Small intestine (tissue), 7 donors: ENCODE measurements around the gene ILKAP. TPM values are rescaled to one million over a fixed set of nuclear protein-coding genes. Genes with fewer than 3 reads are reported as not detected.

Source experiments
- DNase-seq, 2 donors: peaks; one replicate each; pipeline versions ENCODE4 v3.0.0 to v3.0.0-alpha.2; 2013
- FAIRE-seq: peaks from 2 replicates; lab custom pipeline; 2012; peaks lifted over from hg19 to GRCh38; lab: Jason Lieb, UNC
- H3K27ac ChIP-seq, 3 donors: one replicate each; pipeline ENCODE4 v1.5.1; 2013; ENCODE audit warnings: low read length in 2 of 3, mild to moderate bottlenecking in 2 of 3, control low read depth in 1 of 3, inconsistent platforms in 1 of 3, low read depth in 1 of 3, moderate library complexity in 1 of 3
- H3K27me3 ChIP-seq, 3 donors: one replicate each; pipeline ENCODE4 v1.6.1; 2013; ENCODE audit warnings: low read length in 3 of 3, inconsistent platforms in 1 of 3; ENCODE audit not compliant: control insufficient read depth in 3 of 3, insufficient read depth in 3 of 3
- H3K36me3 ChIP-seq, 3 donors: one replicate each; pipeline ENCODE4 v1.6.1; 2013; ENCODE audit warnings: low read length in 3 of 3, inconsistent platforms in 1 of 3, low read depth in 1 of 3, mild to moderate bottlenecking in 1 of 3, moderate library complexity in 1 of 3; ENCODE audit not compliant: control insufficient read depth in 3 of 3, insufficient read depth in 2 of 3
- H3K4me1 ChIP-seq, 3 donors: one replicate each; pipeline ENCODE4 v1.6.1; 2013; ENCODE audit warnings: low read length in 2 of 3, inconsistent platforms in 1 of 3, low read depth in 1 of 3, mild to moderate bottlenecking in 1 of 3, moderate library complexity in 1 of 3; ENCODE audit not compliant: control insufficient read depth in 3 of 3, insufficient read depth in 2 of 3
- H3K4me3 ChIP-seq, 3 donors: one replicate each; pipeline ENCODE4 v1.5.1; 2013; ENCODE audit warnings: low read length in 3 of 3, control low read depth in 1 of 3, inconsistent platforms in 1 of 3, low read depth in 1 of 3, mild to moderate bottlenecking in 1 of 3, moderate library complexity in 1 of 3
- H3K9me3 ChIP-seq, 2 donors: one replicate each; pipeline ENCODE4 v1.6.1; 2013; ENCODE audit warnings: low read depth in 1 of 2, low read length in 1 of 2; ENCODE audit not compliant: control insufficient read depth in 2 of 2, insufficient read depth in 1 of 2
- WGBS, 3 donors: extraction: QIAGEN DNeasy Blood & Tissue Kit; methylation state at CpG; one replicate each; pipeline ENCODE4 v1.1.7; 2013; 5-methylcytosine and 5-hydroxymethylcytosine counted together
- polyA plus RNA-seq, 4 donors: library from polyadenylated mRNA; stranded (reverse) in 3 of 4; unstranded in 1 of 4; fragments of 200-250 nt in 3 of 4; fragments of 120-200 nt in 1 of 4; gene quantifications; one replicate each; pipeline versions ENCODE4 v1.2.1 to v1.2.3, GENCODE V29; 2013
- donor health status: healthy with polysubstance abuse.
- donor health status: control.
- donor health status: control.
- donor health status: Bipolar disorder and iron deficiency.
- donor health status: healthy.

The ILKAP gene
- polyA plus RNA-seq, 4 donors: 37.6 to 66.0 (median 46.8) TPM

DNA sequence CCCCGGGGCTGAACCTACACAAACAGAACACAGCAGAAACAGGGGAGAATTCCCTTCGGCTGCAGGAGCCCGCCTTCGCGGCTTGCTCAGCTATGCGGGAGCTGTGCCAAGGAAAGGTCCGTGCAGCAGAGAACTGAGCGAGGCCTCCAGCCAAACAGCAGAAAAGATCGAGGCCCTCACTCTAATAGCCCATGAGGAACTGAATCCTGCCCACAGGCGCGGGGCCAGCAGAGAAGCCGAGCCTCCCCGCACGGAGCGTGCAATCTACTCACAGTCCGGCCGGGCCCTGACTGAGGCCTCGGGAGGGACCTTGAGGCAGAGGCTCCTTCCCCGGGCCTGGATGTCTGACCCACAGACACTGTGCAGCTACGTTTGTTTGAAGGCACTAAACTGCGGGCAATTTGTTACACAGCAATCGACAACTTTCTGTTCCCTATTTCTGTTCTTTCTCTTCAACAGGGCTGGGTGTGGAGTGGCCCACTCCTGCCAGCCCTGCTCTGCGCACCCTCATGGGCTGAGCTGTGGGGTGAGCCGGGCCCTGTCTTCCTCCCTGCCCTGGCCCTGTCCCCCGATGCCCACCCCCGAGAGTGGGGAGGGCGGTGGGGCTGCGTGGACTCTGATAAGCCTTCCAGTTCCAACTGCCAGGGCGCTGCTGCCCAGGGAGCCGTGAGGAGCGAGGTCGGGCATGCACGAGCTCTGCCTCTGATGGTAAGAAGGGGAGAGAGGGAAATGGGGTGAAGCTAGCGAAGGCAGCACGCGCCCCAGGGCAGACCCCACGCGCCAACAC is 22.6 kb upstream of the ILKAP start:
- WGBS, 3 donors: 84 to 87% (median 85%) methylated on average over 37 to 38 of the region's 38 CpGs
- Histone ChIP-seq H3K4me1 (peaks cover 0 to 3% (median 0%) of the 10 kb centered on the region in 3 donors), H3K27me3 (peaks cover 0 to 5% (median 0%) of the 10 kb centered on the region in 3 donors), H3K9me3 (no peaks in the 10 kb centered on the region), H3K36me3 (peaks cover 0 to 9% (median 0%) of the 10 kb centered on the region in 3 donors), H3K4me3 (no peak overlapping the region), H3K27ac (no peak overlapping the region)
- FAIRE-seq: no peak
- no peak for DNase-seq

DNA sequence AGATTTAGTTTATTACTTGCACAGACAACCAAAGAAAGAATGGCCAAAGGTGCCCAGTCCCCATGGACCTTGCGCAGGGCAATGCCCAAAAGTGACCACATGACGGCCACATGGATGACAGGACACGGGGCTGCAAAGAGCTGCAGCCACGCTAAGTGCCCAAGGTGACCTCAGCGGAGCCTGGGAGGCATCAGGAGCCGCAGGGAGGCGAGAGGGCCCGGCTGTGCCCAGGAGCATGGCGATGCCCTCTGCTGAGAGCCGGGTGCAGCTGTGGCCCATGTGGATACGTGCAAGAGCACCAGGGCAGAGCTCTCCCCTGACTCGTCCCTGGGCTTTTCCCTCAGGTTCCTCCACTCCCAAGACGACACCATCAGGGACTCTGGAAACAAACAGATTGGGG is 21.6 kb upstream of the ILKAP start:
- no peak overlapping the region for H3K27ac ChIP-seq
- WGBS, 3 donors: 88 to 93% (median 90%) methylated on average over 11 to 13 of the region's 13 CpGs
- H3K36me3 ChIP-seq: peaks cover 0 to 9% (median 0%) of the 10 kb centered on the region in 3 donors
- no peak overlapping the region for H3K4me3 ChIP-seq
- H3K4me1 ChIP-seq: no peaks in the 10 kb centered on the region
- FAIRE-seq (no peak), DNase-seq (no peak)
- H3K27me3 ChIP-seq: no peaks in the 10 kb centered on the region
- no peaks in the 10 kb centered on the region for H3K9me3 ChIP-seq

- FAIRE-seq (no peak), DNase-seq (no peak)
- H3K36me3 ChIP-seq: peaks cover 0 to 9% (median 0%) of the 10 kb centered on the region in 3 donors
- no peak overlapping the region for H3K27ac ChIP-seq
- H3K9me3 ChIP-seq: no peaks in the 10 kb centered on the region
- 91 to 95% (median 95%) methylated on average over 29 of the region's 29 CpGs for WGBS, 3 donors
- no peaks in the 10 kb centered on the region for H3K27me3 ChIP-seq
- H3K4me3 ChIP-seq: no peak overlapping the region
- no peaks in the 10 kb centered on the region for H3K4me1 ChIP-seq
Measured at GRCh38 chr2:238224356-238225035, 21.0 kb upstream of the ILKAP start.

DNA sequence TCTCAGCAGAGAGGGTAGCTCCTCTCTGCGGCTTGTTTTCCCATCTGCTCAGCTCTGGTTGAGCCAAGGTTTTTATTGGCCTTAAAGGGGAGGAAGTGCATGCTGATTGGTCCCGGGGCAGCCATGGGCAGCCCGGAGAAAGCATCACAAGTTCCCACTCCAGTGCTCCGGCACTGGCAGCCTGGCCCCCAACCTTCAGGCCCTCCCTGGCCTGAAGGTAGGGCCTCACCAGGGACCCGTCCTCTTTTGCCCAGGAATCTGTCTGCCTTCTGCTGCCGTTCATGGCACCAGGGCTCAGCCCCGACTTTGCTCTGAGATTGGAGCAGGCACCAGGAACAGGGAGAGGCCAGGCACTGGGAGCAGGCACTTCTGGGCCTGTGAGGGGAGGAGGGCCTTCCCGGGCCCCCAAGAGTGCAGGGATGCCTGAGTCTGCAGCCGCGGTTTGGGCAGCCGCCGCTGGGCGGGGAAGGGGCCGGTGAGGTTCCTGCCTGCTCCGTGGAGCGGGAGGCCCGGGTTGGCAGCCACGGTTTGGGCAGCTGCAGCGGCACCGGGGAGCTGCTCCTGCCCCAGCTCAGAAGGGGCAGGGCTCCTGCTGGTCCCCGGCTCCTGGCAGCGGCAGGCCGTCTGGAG is 17.5 kb upstream of the ILKAP start:
- H3K4me1 ChIP-seq: no peaks in the 10 kb centered on the region
- H3K27ac ChIP-seq: no peak overlapping the region
- DNase-seq: no peak
- WGBS, 3 donors: 79 to 87% (median 81%) methylated on average over 21 to 23 of the region's 23 CpGs
- H3K27me3 ChIP-seq: no peaks in the 10 kb centered on the region
- no peaks in the 10 kb centered on the region for H3K9me3 ChIP-seq
- no peak for FAIRE-seq
- peaks cover 0 to 4% (median 0%) of the 10 kb centered on the region in 3 donors for H3K36me3 ChIP-seq
- H3K4me3 ChIP-seq: no peak overlapping the region

DNA sequence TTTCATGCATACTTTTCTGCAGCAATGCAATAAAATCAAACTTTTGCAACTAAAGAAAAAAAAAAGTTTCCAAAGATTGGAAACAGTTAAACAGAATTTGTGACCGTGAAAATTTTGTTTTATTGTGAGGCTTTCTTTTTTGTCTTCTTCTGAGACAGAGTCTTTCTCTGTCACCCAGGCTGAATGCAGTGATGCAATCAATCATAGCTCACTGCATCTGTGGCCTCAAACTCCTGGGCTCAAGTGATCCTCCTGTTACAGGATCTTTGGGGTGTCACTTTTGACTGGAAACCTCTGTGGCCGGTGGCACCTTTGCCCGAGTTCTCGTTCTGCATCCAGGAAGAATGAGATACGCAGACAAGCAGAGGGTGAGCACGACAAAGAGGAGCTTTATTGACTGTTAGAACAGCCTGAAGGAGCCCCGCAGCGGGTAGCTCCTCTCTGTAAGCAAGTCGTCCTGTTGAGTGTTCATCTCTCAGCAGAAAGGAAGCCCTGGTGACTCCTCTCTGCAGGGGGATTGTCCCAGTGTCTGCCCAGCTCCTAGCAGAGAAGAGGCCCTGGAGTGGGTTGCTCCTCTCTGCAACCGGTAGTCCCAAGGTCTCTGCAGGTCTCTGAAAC is 16.9 kb upstream of the ILKAP start:
- Histone ChIP-seq H3K27ac (no peak overlapping the region), H3K27me3 (no peaks in the 10 kb centered on the region), H3K4me3 (no peak overlapping the region), H3K36me3 (peaks cover 0 to 4% (median 0%) of the 10 kb centered on the region in 3 donors), H3K9me3 (no peaks in the 10 kb centered on the region), H3K4me1 (no peaks in the 10 kb centered on the region)
- 76 to 80% (median 77%) methylated on average over 10 of the region's 10 CpGs for whole genome bisulfite sequencing, 3 donors
- no peak for FAIRE-seq
- DNase-seq: no peak

DNA sequence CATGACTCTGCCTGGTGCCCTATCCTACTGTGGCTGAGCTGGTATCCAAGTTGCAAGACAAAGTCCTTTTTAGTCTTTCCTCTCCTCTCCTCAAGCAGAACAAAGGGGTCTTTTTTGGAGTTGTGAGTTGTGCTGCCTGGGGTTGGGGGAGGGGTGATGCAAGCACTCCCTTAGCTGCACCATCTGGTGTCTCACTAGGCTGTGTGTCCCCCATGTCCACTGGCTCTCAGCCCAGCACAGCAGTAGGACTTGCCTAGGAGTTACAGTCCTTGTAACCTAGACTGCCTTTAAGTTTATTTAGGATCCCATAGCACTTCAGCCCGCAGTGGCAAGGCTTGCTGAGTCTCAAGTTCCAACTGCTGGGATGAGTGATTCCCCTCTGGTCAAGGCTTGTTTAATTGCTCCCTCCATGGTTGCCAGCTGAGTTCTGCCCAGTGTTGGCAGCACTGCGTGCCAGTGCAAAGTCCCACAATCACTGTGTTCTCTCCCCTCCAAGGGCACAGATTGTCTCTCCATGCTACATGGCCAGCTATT is 13.2 kb upstream of the ILKAP start:
- Histone ChIP-seq H3K9me3 (no peaks in the 10 kb centered on the region), H3K36me3 (no peaks in the 10 kb centered on the region), H3K4me3 (no peak overlapping the region), H3K27ac (peak overlapping the region in 1 of 3 donors; percentile 8), H3K27me3 (no peaks in the 10 kb centered on the region), H3K4me1 (no peaks in the 10 kb centered on the region)
- DNase-seq (peak in 1 of 2 donors; percentile 29), FAIRE-seq (no peak)
- WGBS, 3 donors: 46 to 80% (median 46%) methylated on average over 2 of the region's 2 CpGs

DNA sequence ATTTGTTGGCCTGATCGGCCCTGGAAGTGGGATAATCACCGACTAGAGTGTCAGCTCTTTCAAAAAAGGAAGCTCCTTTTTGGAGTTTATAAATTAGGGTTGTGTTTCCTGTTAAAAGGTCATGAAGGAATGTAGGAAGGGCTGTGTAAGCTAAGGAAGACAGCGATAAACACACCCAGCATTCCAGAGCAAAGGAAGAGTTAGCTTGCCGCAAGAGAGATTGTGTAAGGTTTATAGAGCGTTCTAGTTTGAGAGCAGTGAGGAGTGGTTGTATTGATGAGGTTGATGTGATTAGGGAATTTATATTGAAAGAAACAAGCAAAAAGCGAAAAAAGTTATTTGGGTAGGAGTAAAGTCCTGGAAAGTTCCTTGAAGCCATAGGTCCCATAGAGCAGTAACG is 3.5 kb upstream of the ILKAP start:
- Histone ChIP-seq H3K27me3 (peaks cover 0 to 7% (median 0%) of the 10 kb centered on the region in 3 donors), H3K4me1 (peaks cover 3 to 7% (median 3%) of the 10 kb centered on the region in 3 donors), H3K9me3 (no peaks in the 10 kb centered on the region), H3K4me3 (no peak overlapping the region), H3K36me3 (no peaks in the 10 kb centered on the region), H3K27ac (no peak overlapping the region)
- WGBS, 3 donors: 78 to 88% (median 84%) methylated on average over 7 of the region's 7 CpGs
- DNase-seq: no peak
- no peak for FAIRE-seq
